DND-41 (cell line): Measurements from ENCODE around the gene CENPO.

ENCODE experiments used
- CTCF ChIP-seq: IDR thresholded peaks from 2 replicates; pipeline ENCODE4 v1.5.1; 2012; ENCODE audit warnings: borderline replicate concordance, low read length, moderate library complexity, mild to moderate bottlenecking; ENCODE audit not compliant: poor library complexity, severe bottlenecking; ENCODE audit errors: extremely low read depth
- EZH2 ChIP-seq: IDR thresholded peaks from 3 replicates; pipeline ENCODE4 v1.6.1; 2012; ENCODE audit warnings: borderline replicate concordance, low read depth, mild to moderate bottlenecking, moderate library complexity, low read length, inconsistent platforms; ENCODE audit not compliant: severe bottlenecking

GRCh38 chr2:24828238-24828996, 35.2 kb downstream of the CENPO start:
- TF ChIP-seq CTCF (no peak), EZH2 (no peak)
